HG03558 (cell line): ENCODE measurements around the gene INPP4B.
"Not testable (repeated sequence)": the region's sequence is repeated elsewhere in the genome, so short reads cannot be mapped to it uniquely, and the experiment has no call there.

Experiments
- ATAC-seq: cut with Tn5 transposase; IDR thresholded peaks from one replicate; pipeline ENCODE4 v1.9.1; 2021; ENCODE audit warnings: moderate number of reproducible peaks; ENCODE audit not compliant: unreplicated experiment; ENCODE audit errors: extremely low read depth

INPP4B gene

DNA sequence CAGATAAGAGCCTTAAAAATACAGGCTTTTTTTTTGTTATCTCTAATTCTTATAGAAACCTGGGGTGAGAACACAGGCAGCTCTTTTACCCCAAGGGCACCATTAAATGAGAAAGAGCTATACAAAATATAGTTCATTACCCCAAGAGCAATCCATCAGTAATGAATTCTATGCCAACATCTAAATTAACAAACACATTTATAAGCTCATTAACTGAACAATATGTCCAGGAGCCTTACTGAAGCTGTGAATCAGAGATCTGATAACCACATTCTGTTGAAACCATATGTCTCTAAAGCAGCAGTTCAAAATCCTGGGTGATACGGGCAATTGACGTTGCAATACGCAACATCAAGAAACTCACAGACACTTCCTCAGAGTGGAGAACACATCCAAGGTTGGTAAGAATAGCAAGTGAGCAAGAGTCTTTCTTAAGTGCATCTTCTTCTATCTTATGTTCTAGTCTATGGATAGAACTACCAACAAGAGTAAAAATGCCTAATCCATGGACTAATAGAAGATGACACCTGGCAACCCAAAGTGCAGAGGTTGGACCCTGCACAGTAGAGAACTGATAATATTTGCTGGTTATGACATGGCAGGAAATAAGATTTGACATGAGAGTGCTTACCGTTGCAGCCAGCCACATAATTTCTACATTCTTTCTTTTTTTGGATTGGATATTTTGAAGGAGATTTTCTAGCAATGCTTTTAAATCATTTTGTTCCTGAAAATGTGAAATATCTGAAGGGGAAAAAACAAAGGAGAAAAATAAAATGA, 760.4 kb downstream of the INPP4B start:
- ATAC-seq = no peak

DNA sequence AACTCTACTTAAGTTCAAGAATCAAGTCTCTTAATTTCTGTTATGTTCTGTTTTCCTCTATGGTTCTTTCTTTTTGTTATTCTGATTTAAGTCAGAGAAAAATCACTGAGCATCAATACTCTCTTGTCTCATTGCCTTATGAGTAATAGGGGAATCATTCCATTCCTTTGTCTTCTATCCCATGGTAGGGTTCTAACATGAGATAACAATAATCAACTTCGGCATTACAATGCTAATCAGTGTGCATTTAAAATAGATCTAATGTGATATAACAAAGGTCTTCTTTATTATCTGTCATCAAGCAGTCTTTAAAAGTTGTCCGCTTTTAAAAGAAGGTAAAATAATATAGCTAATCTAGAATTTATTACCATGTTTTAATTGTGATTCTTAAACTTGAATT, 762.8 kb downstream of the INPP4B start:
- ATAC-seq = no peak

DNA sequence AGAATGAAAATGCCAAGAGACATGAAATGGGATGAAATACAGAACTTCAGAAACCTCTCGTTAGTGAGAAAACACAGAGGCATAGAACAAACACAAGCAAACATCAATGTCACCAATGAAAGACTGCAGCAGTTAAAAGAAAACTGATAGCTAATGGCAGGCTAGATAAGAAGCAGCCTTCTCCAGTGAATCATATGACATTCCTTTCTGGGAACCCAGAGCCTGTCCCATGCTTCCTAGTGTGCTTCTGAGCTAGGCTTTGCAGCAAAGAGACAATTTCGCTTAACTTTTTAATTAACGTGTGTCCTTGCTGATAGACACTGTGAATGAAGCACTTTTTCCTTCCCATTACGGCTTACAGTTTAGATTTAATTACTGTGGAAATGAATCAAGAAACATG, 765.1 kb downstream of the INPP4B start:
- ATAC-seq = no peak

DNA sequence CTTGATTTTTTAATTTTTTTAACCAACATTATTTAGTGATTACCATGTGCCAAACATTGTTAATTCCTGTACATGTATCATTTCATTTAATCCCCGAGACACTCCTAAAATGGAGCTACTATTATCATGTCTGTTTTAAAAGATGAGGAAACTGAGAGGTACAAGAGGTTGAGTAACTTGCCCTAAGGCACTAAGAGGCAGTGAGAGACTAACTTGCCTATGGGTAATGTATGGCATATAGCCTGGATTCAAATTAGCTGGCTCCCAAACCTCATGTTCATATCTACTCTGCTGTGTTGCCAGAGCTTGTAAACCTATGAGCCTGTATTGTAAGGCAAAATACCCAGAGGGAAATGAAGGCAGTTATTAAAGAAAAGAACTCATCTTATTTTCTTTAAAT, 766.1 kb downstream of the INPP4B start:
- ATAC-seq = no peak

DNA sequence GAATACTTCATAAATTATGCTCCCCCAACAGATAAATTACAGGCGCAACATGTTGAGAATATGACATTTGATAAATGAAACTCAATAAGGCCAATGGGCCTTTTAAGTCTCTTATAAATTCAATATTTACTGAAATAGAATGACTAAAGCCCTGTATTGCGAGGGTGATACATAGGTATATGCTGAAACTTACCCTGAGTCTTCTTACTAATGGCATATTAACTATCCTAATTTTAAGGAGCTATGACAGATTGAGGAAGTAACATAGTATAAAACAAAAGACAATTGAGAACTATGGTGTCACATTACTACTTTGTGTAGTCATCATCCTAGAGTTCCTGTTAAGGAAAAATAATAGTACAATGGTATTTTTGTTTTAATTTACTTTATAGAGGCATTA, 769.1 kb downstream of the INPP4B start:
- ATAC-seq = no peak

DNA sequence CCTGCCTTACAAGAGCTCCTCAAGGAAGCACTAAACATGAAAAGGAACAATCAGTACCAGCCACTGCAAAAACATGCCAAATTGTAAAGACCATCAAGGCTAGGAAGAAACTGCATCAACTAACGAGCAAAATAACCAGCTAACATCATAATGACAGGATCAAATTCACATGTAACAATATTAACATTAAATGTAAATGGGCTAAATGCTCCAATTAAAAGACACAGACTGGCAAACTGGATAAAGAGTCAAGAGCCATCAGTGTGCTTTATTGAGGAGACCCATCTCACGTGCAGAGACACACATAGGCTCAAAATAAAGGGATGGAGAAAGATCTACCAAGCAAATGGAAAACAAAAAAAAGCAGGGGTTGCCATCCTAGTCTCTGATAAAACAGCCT, 777.8 kb downstream of the INPP4B start:
- not testable (repeated sequence) for ATAC-seq

DNA sequence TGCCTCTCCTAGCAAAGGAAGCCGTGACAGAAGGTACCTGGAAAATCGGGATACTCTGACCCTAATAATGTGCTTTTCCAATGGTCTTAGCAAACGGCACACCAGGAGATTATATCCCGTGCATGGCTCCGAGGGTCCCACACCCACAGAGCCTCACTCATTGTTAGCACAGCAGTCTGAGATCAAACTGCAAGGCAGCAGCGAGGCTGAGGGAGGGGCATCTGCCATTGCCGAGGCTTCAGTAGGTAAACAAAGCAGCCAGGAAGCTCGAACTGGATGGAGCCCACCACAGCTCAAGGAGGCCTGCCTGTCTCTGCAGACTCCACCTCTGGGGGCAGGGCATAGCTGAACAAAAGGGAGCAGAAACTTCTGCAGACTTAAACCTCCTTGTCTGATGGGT, 779.5 kb downstream of the INPP4B start:
- not testable (repeated sequence) for ATAC-seq

DNA sequence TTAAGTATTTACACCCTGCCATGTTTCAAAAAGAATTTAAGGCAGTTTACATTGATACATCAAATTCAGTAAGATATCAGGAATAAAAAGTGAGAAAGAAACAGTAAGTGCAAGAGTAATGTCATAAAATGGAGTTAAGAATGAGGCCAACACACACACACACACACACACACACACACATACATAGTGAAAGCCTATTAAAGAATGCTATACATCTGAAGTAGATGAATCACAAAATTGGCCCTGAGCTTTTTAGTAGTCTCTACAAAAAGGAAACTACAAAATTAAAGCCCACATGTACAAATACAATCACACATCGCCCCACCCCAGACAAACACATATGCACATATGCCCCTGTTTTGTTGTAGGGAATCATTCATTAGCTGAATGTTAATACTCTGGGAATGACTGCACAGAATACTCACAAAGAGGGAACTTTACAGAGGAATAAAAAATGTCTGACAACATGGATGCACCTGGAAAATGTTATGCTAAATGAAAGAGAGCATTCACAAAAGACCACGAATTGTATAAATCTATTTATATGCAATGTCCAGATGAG, 780.9 kb downstream of the INPP4B start:
- ATAC-seq = no peak

DNA sequence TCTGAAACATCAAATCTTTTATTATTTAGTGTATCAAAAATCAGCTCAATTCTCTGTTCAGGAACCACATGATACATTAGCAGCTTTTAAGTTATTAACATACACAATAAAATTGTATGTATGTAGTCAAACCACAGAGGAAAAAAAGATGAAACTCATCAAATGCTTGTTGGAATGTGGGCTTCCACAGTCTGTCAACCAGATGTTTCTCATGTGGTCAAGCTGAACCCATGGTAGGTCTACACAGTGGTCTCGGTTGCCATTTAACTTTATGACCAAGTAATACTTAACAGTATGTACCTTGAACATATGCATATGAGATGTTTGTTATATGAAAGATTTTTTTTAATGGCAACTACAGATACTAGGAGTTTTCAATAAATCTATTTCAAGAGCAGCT, 781.9 kb downstream of the INPP4B start:
- no peak for ATAC-seq

DNA sequence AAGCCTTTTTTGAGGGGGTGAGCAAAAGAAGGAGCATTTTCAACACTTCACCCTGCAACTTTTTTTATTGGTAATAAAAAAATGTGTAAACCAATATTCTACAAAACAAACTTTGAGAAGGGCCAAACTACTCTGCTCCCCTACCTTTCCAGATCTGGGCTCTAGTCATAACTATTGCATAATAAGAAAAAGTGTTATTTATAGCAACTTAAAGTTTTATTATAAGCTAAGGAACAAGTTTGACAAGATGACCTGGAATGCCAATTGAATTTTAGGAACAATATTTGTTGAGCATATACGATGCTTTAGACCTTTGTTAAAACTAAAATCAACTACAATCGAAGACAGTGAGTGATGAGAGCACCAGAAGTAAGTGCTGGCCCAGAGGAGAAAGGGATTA, 800.1 kb downstream of the INPP4B start:
- ATAC-seq = no peak

DNA sequence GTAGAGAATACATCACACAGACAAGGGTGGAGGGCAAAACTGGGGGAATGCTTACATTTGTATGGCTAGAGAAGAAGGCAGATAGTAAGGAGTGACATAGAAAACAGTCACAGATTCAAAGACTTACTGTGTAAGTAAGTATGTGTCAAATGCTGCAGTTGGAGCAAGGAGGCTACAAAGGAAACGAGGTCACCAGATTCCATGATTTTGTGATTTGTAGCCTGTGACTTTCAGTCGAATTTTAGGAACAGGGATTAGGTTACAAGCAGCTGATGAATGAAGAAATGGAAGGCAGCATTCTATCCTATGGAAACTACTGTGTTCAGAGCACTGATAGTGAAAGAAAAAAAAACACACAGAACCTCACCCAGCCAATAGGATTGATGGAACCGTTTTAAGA, 801.8 kb downstream of the INPP4B start:
- ATAC-seq = no peak

DNA sequence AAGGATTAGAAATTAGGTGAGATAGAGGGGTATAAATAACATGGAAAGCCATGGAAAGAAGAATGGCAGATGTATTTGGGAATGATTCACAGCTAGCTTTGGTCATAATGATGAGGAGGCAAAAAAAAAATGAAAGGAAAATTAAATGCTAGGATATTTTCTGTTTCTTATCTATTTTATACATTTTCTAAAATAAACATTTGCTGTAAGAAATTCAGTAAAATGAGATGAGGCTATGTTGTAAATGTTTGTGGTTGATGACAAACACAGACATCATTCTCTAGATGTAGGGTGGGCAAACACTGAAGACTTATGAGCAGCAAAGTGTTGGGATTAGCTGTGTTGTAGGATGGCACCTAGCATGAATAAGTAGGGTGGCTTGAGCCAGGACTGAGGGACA, 802.6 kb downstream of the INPP4B start:
- no peak for ATAC-seq

DNA sequence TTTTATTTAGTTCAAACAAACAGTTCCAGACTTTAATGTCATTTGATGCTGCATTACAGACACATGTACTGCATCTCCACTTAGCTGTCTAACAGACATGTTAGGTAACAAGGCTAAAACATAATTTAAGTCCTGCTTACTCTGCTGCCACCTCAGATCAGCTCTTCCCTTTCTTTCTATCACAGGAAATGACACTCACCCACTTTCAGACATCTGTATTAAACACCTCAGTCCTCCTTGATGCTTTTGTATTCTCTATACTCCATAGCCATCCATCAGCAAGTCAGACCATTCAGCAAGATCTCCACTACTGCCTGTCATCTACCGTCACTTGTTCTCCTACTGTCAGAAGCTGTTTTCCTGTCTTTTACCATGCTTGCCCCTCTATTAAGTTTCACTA, 804.3 kb downstream of the INPP4B start:
- ATAC-seq = no peak

DNA sequence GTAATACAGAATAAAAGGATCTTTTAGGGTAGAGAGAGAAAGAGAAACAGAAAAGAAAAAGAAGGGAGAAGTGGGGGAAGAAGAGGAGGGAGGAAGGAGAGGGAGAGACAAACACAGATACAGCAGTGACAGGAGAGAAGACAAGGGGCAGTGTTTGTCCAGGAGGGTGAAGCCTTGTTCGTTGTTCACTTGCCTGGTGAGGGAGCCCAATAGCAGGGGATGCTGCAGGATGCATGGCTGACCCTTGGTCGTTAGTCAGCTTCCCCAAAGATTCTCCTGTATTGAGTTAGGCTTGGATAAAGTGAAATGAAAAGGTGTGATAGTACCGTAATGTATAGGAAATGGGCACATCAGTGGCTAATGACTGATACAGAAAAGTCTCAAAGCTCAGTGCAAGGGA, 806.1 kb downstream of the INPP4B start:
- no peak for ATAC-seq

DNA sequence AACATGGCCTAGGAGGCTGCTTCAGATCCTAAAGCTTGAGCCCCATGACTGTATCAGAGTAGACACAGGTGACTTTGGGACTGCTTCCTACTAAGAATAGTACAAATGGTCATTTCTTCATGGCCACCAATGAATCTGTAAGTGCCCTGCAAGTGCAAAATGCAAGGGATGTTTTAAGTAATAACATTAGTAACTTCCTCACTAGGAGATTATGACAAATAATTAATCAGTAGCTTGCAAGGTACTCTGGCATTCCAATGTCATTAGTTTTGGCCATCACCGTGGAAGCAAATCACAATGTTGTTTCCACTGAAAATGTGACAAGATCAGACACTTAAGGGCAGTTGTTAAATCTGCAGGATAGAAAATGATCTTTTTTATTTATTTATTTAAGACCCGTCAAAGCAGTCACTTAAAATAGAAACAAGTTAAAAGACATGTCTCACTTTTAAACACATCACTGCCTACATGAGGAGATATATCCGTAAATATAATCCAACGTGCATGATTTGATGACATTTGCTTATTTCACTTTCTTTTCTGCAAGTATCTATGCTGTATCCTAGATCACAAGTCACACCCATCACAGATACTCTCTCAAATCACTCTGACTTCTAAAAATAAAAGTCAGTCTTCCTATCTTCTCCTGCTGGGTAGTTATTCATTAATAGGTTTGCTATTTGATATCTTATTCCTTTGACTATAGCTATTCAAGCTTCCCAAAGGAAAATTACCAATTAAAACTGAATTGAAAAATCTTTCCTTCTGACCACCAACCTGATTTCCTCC, 809.1 kb downstream of the INPP4B start:
- ATAC-seq = no peak

DNA sequence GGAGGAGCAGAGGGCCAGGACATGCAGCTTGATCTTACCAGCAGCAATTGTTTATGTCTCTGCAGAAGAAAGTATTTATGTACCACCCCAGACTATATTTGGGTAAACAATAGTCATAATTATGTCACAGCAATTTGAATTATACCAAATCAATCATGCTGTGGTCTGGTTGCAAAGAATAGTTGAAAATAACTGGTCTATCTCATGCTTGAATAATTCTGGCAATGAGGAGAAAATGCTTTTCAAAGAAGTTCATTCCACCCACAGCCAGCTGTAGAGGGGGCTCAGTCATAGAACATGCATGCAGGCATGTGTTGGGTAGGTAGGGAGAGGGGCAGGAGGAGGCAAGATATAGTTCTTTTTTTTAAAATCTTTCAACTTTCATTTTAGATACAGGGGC, 810.5 kb downstream of the INPP4B start:
- no peak for ATAC-seq

DNA sequence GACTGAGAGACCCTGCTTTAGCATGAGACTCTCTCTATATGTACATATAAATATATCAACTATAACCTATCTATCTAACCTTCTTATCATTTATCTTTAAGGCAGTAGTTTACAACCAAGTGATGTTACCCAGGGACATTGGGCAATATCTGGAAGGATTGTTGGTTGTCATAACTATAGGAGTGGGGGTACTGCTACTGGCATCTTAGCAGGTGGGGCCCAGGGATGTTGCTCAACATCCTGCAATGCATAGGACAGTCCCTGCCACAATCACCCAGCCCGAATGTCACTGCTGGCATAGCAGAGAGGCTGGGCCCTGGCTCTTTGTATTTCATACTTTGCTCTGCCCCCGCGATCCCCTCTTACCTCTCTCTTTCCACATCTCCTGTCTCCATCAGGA, 812.0 kb downstream of the INPP4B start:
- ATAC-seq = no peak

DNA sequence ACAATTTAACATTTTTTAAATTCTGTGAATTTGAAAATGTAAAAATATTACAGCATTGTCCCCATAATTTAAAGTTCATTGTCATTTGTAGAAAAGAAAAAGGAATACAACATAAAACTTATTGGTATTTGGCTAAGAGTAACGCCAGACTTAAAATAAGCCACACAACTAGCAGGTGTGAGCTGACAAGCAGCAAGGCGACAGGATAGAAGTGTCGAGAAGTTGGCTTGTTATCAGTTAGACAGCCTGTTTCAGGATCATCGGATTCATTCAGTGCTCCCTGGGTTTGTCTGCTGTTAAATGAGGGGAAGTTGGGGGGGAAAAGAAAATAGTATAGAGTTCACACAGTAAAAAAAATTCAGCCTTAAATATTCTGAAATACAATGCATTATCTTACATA, 816.1 kb downstream of the INPP4B start:
- no peak for ATAC-seq

DNA sequence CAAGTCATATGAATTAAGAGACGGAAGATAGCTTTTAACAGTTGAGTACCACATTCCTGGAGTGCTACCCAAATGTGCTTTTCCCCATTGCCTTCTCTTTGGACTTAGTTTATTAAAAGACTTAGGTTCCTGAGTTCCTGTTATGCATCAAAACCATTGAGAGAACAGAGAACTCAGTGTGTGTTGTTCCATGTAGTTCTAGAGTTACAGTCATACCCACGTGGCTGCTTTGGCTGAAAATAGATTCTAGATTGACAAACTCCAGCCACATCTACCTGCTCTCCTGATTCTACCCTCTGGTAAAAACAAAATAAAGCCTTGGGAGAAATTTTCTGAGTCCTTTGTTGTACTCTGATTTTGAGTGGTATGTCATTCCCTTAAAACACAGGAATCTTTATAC, 824.3 kb downstream of the INPP4B start:
- ATAC-seq = no peak

DNA sequence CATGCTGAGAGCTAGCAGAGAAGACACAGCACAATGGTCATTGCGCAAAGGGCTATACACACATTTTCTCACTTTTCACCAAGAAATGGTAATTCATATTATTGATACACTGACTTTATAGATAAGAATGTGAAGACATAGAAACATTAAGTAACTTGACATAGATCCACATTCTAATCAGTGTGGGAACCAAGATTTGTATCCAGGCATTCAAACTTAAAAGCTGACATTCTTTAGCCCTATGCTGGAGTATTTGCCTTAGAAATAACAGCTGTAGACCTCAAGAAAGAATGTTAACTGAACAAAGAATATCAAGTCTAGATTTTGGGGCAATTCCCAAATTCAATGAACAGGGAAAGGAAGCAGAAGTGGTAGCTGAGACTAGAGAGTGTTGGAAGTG, 824.9 kb downstream of the INPP4B start:
- no peak for ATAC-seq

DNA sequence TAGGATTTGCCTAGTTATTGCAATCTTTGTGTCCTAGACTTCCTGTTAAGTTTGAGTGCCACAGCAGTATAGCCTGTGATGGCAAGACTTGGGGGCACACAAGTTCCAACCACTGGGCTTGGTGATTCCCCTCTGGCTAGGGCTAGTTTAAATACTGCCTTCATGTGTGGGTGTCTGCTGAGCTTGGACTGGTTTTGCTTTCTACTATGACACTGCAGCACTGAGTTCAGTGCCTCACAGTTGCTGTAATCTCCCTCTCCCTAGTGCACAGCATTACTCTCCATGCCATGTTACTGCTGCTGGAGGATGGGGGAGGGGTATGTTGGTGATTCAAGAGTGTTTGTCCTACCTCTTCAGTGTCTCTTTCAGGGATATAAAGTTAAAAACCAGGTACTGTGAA, 830.1 kb downstream of the INPP4B start:
- no peak for ATAC-seq

DNA sequence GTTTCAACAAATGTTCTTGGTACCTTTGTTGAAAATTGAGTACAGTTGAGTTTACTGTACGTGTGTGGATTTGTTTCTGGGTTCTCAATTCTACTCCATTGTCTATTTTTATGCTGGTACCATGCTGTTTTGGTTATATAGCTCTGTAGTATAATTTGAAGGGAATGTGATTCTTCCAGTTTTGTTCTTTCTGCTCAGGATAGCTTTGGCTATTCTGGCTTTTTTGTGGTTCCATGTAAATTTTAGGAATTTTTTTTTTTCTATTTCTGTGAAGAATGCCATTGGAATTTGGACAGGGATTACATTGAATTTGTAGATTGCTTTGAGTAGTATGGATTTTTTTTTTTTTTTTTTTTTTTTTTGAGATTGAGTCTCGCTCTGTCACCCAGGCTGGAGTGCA, 836.4 kb downstream of the INPP4B start:
- no peak for ATAC-seq
